Mesothelial cell of epicardium (in vitro differentiated cells): ENCODE results near the gene DYNLT1. TPM values are rescaled to one million over a fixed set of nuclear protein-coding genes. Genes with fewer than 3 reads are reported as not detected.

Experiments used
- DNase-seq, 2 experiments: peaks; one replicate each; pipeline ENCODE4 v3.0.0; 2021; ENCODE audit warnings: low spot score in 2 of 2; ENCODE audit not compliant: unreplicated experiment in 2 of 2
- H3K27ac Mint-ChIP-seq: 2 replicates; pipeline ENCODE4 v1.8.0; 2021; ENCODE audit warnings: mixed read lengths
- H3K27me3 Mint-ChIP-seq: 2 replicates; pipeline ENCODE4 v1.8.0; 2021; ENCODE audit warnings: low read depth, mixed read lengths
- H3K36me3 Mint-ChIP-seq: 2 replicates; pipeline ENCODE4 v1.8.0; 2021; ENCODE audit warnings: mixed read lengths
- H3K4me1 Mint-ChIP-seq: 2 replicates; pipeline ENCODE4 v1.8.0; 2021; ENCODE audit warnings: mixed read lengths
- H3K4me3 Mint-ChIP-seq: 2 replicates; pipeline ENCODE4 v1.8.0; 2021; ENCODE audit warnings: mild to moderate bottlenecking, moderate library complexity, mixed read lengths
- H3K9me3 Mint-ChIP-seq: 2 replicates; pipeline ENCODE4 v1.8.0; 2021; ENCODE audit warnings: mixed read lengths
- CTCF ChIP-seq: fragments of 200-600 bp; sonication (generic); IDR thresholded peaks from one replicate; pipeline ENCODE4 v1.5.0; 2021; ENCODE audit warnings: antibody characterized with exemption; ENCODE audit not compliant: unreplicated experiment
- total RNA-seq: library from RNA; stranded (reverse); gene quantifications from 3 replicates; pipeline ENCODE4 v1.2.1, GENCODE V29; 2021

The DYNLT1 gene
- total RNA-seq, 1 donor from 2014 or later: 142 TPM

- H3K27ac Mint-ChIP-seq: peak overlapping the region; percentile 31
- H3K4me1 Mint-ChIP-seq: peaks cover 62% of the 10 kb centered on the region
- no peak for DNase-seq
Measured at GRCh38 chr6:158667360-158667981, 22.9 kb upstream of the DYNLT1 start.

GRCh38 chr6:158666628-158667359 is 22.3 kb upstream of the DYNLT1 start:
- Mint-ChIP-seq H3K27me3 (no peaks in the 10 kb centered on the region), H3K27ac (peak overlapping the region; percentile 31)

More at GRCh38 chr6:158667360-158667981, 22.9 kb upstream of the DYNLT1 start:
- H3K36me3 Mint-ChIP-seq: no peaks in the 10 kb centered on the region
- TF ChIP-seq CTCF: no peak
- no peaks in the 10 kb centered on the region for H3K9me3 Mint-ChIP-seq
- H3K27me3 Mint-ChIP-seq: no peaks in the 10 kb centered on the region
- H3K4me3 Mint-ChIP-seq: no peak overlapping the region

GRCh38 chr6:158665332-158665731 is 20.8 kb upstream of the DYNLT1 start:
- Mint-ChIP-seq H3K36me3 (no peaks in the 10 kb centered on the region), H3K27ac (peak overlapping the region; percentile 90), H3K9me3 (no peaks in the 10 kb centered on the region), H3K4me3 (no peak overlapping the region), H3K4me1 (peaks cover 70% of the 10 kb centered on the region), H3K27me3 (no peaks in the 10 kb centered on the region)
- no peak for DNase-seq
- no peak for TF ChIP-seq CTCF

More at GRCh38 chr6:158666628-158667359, 22.3 kb upstream of the DYNLT1 start:
- Mint-ChIP-seq H3K4me3 (no peak overlapping the region), H3K4me1 (peaks cover 68% of the 10 kb centered on the region), H3K9me3 (no peaks in the 10 kb centered on the region), H3K36me3 (no peaks in the 10 kb centered on the region)
- DNase-seq: no peak
- TF ChIP-seq CTCF: no peak

GRCh38 chr6:158663625-158664165 is 19.2 kb upstream of the DYNLT1 start:
- no peaks in the 10 kb centered on the region for H3K36me3 Mint-ChIP-seq
- no peak for TF ChIP-seq CTCF
- H3K27ac Mint-ChIP-seq: peak overlapping the region; percentile 90
- H3K9me3 Mint-ChIP-seq: no peaks in the 10 kb centered on the region
- no peaks in the 10 kb centered on the region for H3K27me3 Mint-ChIP-seq
- peaks cover 63% of the 10 kb centered on the region for H3K4me1 Mint-ChIP-seq
- peak in 1 of 2 experiments; percentile 42 for DNase-seq
- peak overlapping the region; percentile 54 for H3K4me3 Mint-ChIP-seq

- Mint-ChIP-seq H3K4me1 (peaks cover 59% of the 10 kb centered on the region), H3K36me3 (no peaks in the 10 kb centered on the region), H3K9me3 (no peaks in the 10 kb centered on the region), H3K27ac (peak overlapping the region; percentile 90), H3K4me3 (peak overlapping the region; percentile 54), H3K27me3 (no peaks in the 10 kb centered on the region)
- TF ChIP-seq CTCF: no peak
- DNase-seq: no peak
Measured at GRCh38 chr6:158662954-158663624, 18.5 kb upstream of the DYNLT1 start.
